NCI-H1417 (cell line): ENCODE results near the gene TRIM71.
"Not testable (repeated sequence)": the region's sequence is repeated elsewhere in the genome, so short reads cannot be mapped to it uniquely, and the experiment has no call there.

Experiments used
- DNase-seq, 3 experiments: peaks; one replicate each; lab custom pipeline; 2025; lab: John Stamatoyannopoulos, UW

The TRIM71 gene

DNA sequence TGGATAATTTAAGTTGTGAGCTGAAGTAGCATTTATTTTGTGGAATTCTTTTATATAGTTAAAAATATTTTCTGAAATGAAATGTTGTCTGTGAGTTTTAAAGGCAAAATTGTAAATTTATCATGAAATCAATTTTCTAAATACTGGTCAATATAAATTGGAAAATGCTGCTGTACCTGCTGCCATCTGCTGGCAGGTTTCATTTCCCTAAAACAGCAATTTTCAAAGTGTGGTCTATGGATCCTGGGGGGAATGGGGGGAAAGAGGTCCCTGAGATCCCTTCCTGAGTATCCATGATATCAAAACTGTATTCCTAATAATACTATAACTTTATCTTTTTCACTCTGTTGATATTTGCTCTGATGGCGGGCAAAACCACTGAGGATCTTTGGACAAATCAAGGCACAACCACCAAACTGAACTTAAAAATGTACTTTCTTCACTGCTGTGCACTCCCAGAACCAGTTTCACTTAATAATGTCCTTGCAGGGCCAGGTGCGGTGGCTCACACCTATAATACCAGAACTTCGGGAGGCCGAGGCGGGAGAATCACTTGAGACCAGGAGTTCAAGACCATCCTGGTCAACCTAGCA is 116.4 kb downstream of the TRIM71 start:
- DNase-seq, result peak in 2 of 3 experiments; percentile 0 to 35

DNA sequence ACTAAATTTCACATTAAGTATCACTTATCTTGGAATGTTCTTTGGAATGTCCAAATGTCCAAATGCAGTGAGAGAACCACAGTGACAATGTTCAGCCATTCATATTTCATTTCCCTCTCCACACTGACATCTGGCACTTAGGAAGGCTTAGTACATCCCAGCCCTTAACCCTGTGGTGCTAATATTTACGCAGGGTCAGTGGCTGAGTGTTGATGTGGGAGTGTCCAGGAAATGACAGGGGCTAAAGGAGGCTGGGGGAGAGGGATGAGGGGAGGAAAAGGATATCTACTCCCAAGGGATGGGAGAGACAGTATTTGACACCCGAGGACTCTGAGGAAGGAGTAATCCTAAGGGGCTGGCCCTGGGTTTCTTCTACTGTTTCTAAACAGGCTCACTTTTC is 119.5 kb downstream of the TRIM71 start:
- peak in 1 of 3 experiments; percentile 43 for DNase-seq

DNA sequence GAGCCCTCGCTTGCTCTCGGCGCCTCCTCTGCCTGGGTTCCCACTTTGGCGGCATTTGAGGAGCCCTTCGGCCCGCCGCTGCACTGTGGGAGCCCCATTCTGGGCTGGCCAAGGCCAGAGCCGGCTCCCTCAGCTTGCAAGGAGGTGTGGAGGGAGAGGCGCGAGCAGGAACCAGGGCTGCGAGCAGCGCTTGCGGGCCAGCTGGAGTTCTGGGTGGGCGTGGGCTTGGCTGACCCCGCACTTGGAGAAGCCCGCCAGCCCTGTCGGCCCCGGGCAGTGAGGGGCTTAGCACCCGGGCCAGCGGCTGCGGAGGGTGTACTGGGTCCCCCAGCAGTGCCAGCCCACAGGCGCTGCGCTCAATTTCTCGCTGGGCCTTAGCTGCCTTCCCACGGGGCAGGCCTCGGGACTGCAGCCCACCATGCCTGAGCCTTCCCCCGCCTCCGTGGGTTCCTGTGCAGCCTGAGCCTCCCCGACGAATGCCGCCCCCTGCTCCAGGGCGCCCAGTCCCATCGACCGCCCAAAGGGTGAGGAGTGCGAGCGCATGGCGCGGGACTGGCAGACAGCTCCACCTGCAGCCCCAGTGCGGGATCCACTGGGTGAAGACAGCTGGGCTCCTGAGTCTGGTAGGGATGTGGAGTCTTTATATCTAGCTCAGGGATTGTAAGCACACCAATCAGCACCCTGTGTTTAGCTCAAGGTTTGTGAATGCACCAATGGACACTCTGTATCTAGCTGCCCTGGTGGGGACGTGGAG is 121.9 kb downstream of the TRIM71 start:
- not testable (repeated sequence) for DNase-seq

DNA sequence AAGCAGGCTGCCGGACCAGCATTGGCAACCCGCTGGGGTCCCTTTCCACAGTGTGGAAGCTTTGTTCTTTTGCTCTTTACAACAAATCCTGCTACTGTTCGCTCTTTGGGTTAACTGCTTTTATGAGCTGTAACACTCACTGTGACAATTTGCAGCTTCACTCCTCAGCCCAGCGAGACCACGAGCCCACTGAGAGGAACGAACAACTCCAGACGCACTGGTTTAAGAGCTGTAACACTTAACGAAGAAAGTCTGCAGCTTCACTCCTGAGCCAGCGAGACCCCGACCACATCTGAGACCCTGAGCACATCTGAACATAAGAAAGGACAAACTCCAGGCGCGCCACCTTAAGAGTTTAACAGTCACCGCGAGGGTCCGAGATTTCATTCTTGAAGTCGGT is 122.9 kb downstream of the TRIM71 start:
- no peak for DNase-seq

DNA sequence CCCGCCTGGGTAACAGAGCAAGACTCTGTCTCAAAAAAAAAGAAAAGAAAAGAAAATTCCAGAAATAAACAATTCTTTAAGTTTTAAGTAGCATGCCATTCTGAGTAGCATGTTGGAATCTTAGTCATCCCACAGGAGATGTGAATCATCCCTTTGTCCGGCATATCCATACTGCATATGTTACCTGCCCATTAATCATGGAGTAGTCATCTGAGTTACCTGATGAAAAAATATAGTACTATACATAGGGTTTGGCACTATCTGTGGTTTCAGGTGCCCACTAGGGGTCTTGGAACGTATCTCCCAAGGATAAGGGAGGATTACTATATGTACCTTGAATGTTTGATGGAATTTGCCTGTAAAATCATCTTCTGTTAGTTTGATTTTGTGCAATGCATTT is 127.3 kb downstream of the TRIM71 start:
- DNase-seq, result no peak

DNA sequence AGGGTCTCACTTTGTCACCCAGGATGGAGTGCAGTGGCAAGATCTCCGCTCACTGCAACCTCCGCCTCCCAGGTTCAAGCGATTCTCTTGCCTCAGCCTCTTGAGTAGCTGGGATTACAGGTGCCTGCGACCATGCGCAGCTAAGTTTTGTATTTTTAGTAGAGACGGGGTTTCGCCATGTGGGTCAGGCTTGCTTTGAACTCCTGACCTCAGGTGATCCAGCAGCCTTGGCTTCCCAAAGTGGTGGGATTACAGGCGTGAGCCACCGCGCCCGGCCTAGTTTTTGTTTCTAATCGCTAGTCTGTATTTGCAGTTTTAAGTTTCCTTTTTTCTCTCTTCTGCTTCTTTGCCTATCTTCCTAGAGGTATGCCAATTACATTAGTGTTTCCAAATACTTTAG is 127.8 kb downstream of the TRIM71 start:
- not testable (repeated sequence) for DNase-seq

DNA sequence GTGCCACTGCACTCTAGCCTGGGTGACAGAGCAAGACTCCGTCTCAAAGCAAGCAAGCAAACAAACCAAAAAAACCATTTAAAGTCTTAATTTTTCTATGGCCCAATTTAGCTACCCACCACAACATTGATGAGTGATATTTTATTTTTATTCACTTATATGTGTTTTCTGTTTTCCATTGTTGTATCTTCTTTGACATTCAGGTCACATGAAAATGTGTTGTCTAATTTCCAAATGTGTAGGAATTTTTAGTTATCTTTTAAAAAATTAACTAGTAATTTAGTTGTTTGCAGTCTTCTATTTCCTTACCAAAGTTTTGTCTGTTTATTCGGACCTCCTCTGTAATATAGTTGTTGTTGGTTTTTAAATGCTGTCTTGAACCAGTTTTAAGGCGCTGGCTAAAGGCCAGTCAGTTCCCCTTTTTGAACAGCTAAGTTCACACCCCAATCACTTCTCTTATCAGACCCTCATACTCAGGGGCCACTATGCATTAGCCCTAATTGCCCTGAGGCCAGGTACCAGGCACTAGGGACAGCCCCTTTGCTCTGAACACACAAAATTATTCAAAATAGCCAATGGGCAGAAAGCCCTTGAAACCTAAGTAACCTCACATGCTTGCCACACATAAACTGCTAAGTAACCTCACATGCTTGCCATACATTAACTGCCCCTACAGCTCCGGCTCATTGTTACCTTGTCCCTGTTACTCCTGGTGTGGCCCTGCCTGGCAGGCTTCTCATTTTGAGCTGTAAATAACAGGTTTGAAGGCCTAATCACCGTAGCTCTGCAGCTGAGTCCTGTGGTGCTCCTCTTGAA is 129.4 kb downstream of the TRIM71 start:
- DNase-seq, result no peak
